GM18868 (cell line): ENCODE data around the gene ARHGAP33.

ENCODE experiments used
- ATAC-seq: cut with Tn5 transposase; IDR thresholded peaks from one replicate; pipeline ENCODE4 v1.9.1; 2021; ENCODE audit warnings: mild to moderate bottlenecking, moderate library complexity; ENCODE audit not compliant: unreplicated experiment

ARHGAP33 gene

GRCh38 chr19:35775298-35776101, at the start of gene ARHGAP33:
TSS of gene ARHGAP33 (plus strand) at chr19:35775564. CDS start at chr19:35775659, 95 bp downstream.
- ATAC-seq = peak; percentile 98

- no peak for ATAC-seq
Observed at GRCh38 chr19:35727053-35727955, 48.1 kb upstream of the ARHGAP33 start.

GRCh38 chr19:35727956-35728706, 47.2 kb upstream of the ARHGAP33 start:
- ATAC-seq = no peak

- ATAC-seq = no peak
Observed at GRCh38 chr19:35729021-35729420, 46.3 kb upstream of the ARHGAP33 start.

GRCh38 chr19:35729763-35730162, 45.6 kb upstream of the ARHGAP33 start:
- ATAC-seq = no peak

- no peak for ATAC-seq
Observed at GRCh38 chr19:35730326-35730725, 45.0 kb upstream of the ARHGAP33 start.

GRCh38 chr19:35731353-35731752, 44.0 kb upstream of the ARHGAP33 start:
- ATAC-seq = no peak

GRCh38 chr19:35731779-35732405, 43.5 kb upstream of the ARHGAP33 start:
- ATAC-seq = no peak

GRCh38 chr19:35732540-35733179, 42.7 kb upstream of the ARHGAP33 start:
- ATAC-seq = no peak

GRCh38 chr19:35733180-35734125, 41.9 kb upstream of the ARHGAP33 start:
- no peak for ATAC-seq

GRCh38 chr19:35734273-35734672, 41.1 kb upstream of the ARHGAP33 start:
- no peak for ATAC-seq

- no peak for ATAC-seq
Observed at GRCh38 chr19:35734889-35735288, 40.5 kb upstream of the ARHGAP33 start.

- no peak for ATAC-seq
Observed at GRCh38 chr19:35736913-35737886, 38.2 kb upstream of the ARHGAP33 start.

- no peak for ATAC-seq
Observed at GRCh38 chr19:35738021-35738886, 37.1 kb upstream of the ARHGAP33 start.

GRCh38 chr19:35738887-35739229, 36.5 kb upstream of the ARHGAP33 start:
- ATAC-seq = no peak

- ATAC-seq = no peak
Observed at GRCh38 chr19:35739275-35740107, 35.9 kb upstream of the ARHGAP33 start.
